Erythroblast (primary cell): ENCODE results near the gene SYP.
A peak's percentile ranks its signal among the peaks of the same experiment; 100 is the strongest.

Source experiments
- GATA1 ChIP-seq: IDR thresholded peaks from 2 replicates; pipeline ENCODE4 v1.6.1; 2011; ENCODE audit warnings: low read depth, mild to moderate bottlenecking, control low read depth, low read length, moderate library complexity
- POLR2A ChIP-seq: IDR thresholded peaks from 2 replicates; pipeline ENCODE4 v1.6.1; 2011; ENCODE audit warnings: mild to moderate bottlenecking, low read length

- peak; percentile 52 for TF ChIP-seq POLR2A
- TF ChIP-seq GATA1 = no peak
These were observed 22.6 kb downstream of the SYP start for GRCh38 chrX:49177338-49177833.
